MM.1S (cell line): ENCODE results near the gene EPHA7.

ENCODE experiments used
- DNase-seq: peaks from one replicate; pipeline ENCODE4 v3.0.0-alpha.2; 2015
- H2AFZ ChIP-seq: fragments of 300-600 bp; sonication (generic); 2 replicates; pipeline ENCODE4 v1.6.0; 2016; ENCODE audit warnings: antibody characterized with exemption, low read length
- H3F3A ChIP-seq: fragments of 300-600 bp; sonication (generic); 2 replicates; pipeline ENCODE4 v1.6.1; 2016; ENCODE audit warnings: mild to moderate bottlenecking, antibody characterized with exemption, low read length, moderate library complexity, mixed read lengths; ENCODE audit not compliant: insufficient read depth
- H3K27ac ChIP-seq: fragments of 300-600 bp; sonication (generic); 2 replicates; pipeline ENCODE4 v1.5.1; 2016; ENCODE audit warnings: mild to moderate bottlenecking, low read length
- H3K27me3 ChIP-seq: fragments of 300-600 bp; sonication (generic); replicated peaks from 2 replicates; pipeline ENCODE4 v1.6.0; 2016; ENCODE audit warnings: low read length; ENCODE audit not compliant: insufficient read depth
- H3K36me3 ChIP-seq: fragments of 300-600 bp; sonication (generic); replicated peaks from 2 replicates; pipeline ENCODE4 v1.6.1; 2016; ENCODE audit warnings: mild to moderate bottlenecking, low read length, mixed read lengths; ENCODE audit not compliant: insufficient read depth
- H3K4me1 ChIP-seq: fragments of 300-600 bp; sonication (generic); 2 replicates; pipeline ENCODE4 v1.6.1; 2016; ENCODE audit warnings: low read length, mixed read lengths
- H3K4me2 ChIP-seq: fragments of 300-600 bp; sonication (generic); 2 replicates; pipeline ENCODE4 v1.6.0; 2016; ENCODE audit warnings: low read depth, low read length
- H3K4me3 ChIP-seq: fragments of 300-600 bp; sonication (generic); 2 replicates; pipeline ENCODE4 v1.5.1; 2016; ENCODE audit warnings: low read length, mixed read lengths
- H3K79me2 ChIP-seq: fragments of 300-600 bp; sonication (generic); 2 replicates; pipeline ENCODE4 v1.6.1; 2016; ENCODE audit warnings: mixed run types, low read length, mixed read lengths
- H3K9ac ChIP-seq: fragments of 300-600 bp; sonication (generic); 2 replicates; pipeline ENCODE4 v1.6.1; 2016; ENCODE audit warnings: low read length, mixed read lengths
- H3K9me2 ChIP-seq: fragments of 300-600 bp; sonication (generic); replicated peaks from 2 replicates; pipeline ENCODE4 v1.6.1; 2016; ENCODE audit warnings: mild to moderate bottlenecking, low read length, mixed read lengths; ENCODE audit not compliant: insufficient read depth
- H3K9me3 ChIP-seq: fragments of 300-600 bp; sonication (generic); replicated peaks from 2 replicates; pipeline ENCODE4 v1.6.1; 2016; ENCODE audit warnings: mild to moderate bottlenecking, low read length, mixed read lengths; ENCODE audit not compliant: insufficient read depth
- H4K20me1 ChIP-seq: fragments of 300-600 bp; sonication (generic); 2 replicates; pipeline ENCODE4 v1.6.1; 2016; ENCODE audit warnings: mild to moderate bottlenecking, low read length, moderate library complexity, mixed read lengths; ENCODE audit not compliant: insufficient read depth
- CTCF ChIP-seq: fragments of 300-600 bp; sonication (generic); IDR thresholded peaks from 2 replicates; pipeline ENCODE4 v1.5.1; 2016; ENCODE audit warnings: antibody characterized with exemption, low read length, mixed read lengths
- EZH2 ChIP-seq: fragments of 300-600 bp; sonication (generic); optimal IDR thresholded peaks from 2 replicates; pipeline ENCODE3; 2017; ENCODE audit warnings: low read depth, mild to moderate bottlenecking, antibody characterized with exemption, low read length, mixed read lengths
- EZH2phosphoT487 ChIP-seq: fragments of 300-600 bp; sonication (generic); IDR thresholded peaks from 2 replicates; pipeline ENCODE4 v1.6.1; 2018; ENCODE audit warnings: antibody characterized with exemption, low read length

EPHA7 gene

GRCh38 chr6:93294879-93295278 lies 124.5 kb downstream of the EPHA7 start:
- Histone ChIP-seq H3F3A (no peaks in the 10 kb centered on the region), H3K4me3 (no peak overlapping the region), H3K9me2 (no peaks in the 10 kb centered on the region), H2AFZ (no peak overlapping the region), H3K27ac (no peak overlapping the region), H3K9ac (no peak overlapping the region), H3K9me3 (no peaks in the 10 kb centered on the region), H3K4me2 (no peak overlapping the region), H3K79me2 (no peaks in the 10 kb centered on the region), H3K27me3 (no peaks in the 10 kb centered on the region), H3K4me1 (no peaks in the 10 kb centered on the region), H4K20me1 (no peaks in the 10 kb centered on the region), H3K36me3 (no peaks in the 10 kb centered on the region)
- no peak for TF ChIP-seq CTCF
- no peak for TF ChIP-seq EZH2phosphoT487
- no peak for TF ChIP-seq EZH2
- DNase-seq = no peak

- Histone ChIP-seq H2AFZ (no peak overlapping the region), H3K79me2 (no peaks in the 10 kb centered on the region), H3K9me2 (no peaks in the 10 kb centered on the region), H3K4me2 (no peak overlapping the region), H3K27me3 (no peaks in the 10 kb centered on the region), H3K36me3 (no peaks in the 10 kb centered on the region), H3K9ac (no peak overlapping the region), H4K20me1 (no peaks in the 10 kb centered on the region), H3K27ac (no peak overlapping the region), H3K4me3 (no peak overlapping the region), H3K9me3 (no peaks in the 10 kb centered on the region), H3K4me1 (no peaks in the 10 kb centered on the region), H3F3A (no peaks in the 10 kb centered on the region)
- no peak for DNase-seq
- no peak for TF ChIP-seq EZH2phosphoT487
- TF ChIP-seq EZH2 = no peak
- no peak for TF ChIP-seq CTCF
These were observed 125.5 kb downstream of the EPHA7 start for GRCh38 chr6:93293872-93294271.

GRCh38 chr6:93293460-93293859 lies 125.9 kb downstream of the EPHA7 start:
- Histone ChIP-seq H3K4me2 (no peak overlapping the region), H3K4me3 (no peak overlapping the region), H3K79me2 (no peaks in the 10 kb centered on the region), H3K4me1 (no peaks in the 10 kb centered on the region), H3K9me2 (no peaks in the 10 kb centered on the region), H3K27me3 (no peaks in the 10 kb centered on the region), H3K9ac (no peak overlapping the region), H3F3A (no peaks in the 10 kb centered on the region), H4K20me1 (no peaks in the 10 kb centered on the region), H3K27ac (no peak overlapping the region), H2AFZ (no peak overlapping the region), H3K36me3 (no peaks in the 10 kb centered on the region), H3K9me3 (no peaks in the 10 kb centered on the region)
- no peak for TF ChIP-seq EZH2
- no peak for TF ChIP-seq CTCF
- TF ChIP-seq EZH2phosphoT487 = no peak
- DNase-seq = no peak
